GM12865 (cell line): ENCODE results near the gene TCP11L1.
A peak's percentile ranks its signal among the peaks of the same experiment; 100 is the strongest.

Experiments
- DNase-seq: peaks from one replicate; pipeline ENCODE4 v3.0.0; 2010; ENCODE audit warnings: low read depth
- H3K4me3 ChIP-seq: 2 replicates; pipeline ENCODE4 v1.5.1; 2011; ENCODE audit warnings: mild to moderate bottlenecking, low read depth, low read length, control low read depth
- CTCF ChIP-seq: IDR thresholded peaks from 2 replicates; pipeline ENCODE4 v1.5.1; 2011; ENCODE audit warnings: low read length, control low read depth, low read depth, inconsistent platforms; ENCODE audit not compliant: insufficient read depth; ENCODE audit errors: missing control alignments

Gene TCP11L1

GRCh38 chr11:33065445-33066178, 26.2 kb downstream of the TCP11L1 start:
- peak; percentile 87 for DNase-seq
- peak; percentile 98 for TF ChIP-seq CTCF
- H3K4me3 ChIP-seq: no peak overlapping the region

- DNase-seq: no peak
- H3K4me3 ChIP-seq: no peak overlapping the region
- no peak for TF ChIP-seq CTCF
These were observed 27.9 kb downstream of the TCP11L1 start for GRCh38 chr11:33067294-33067693.

- no peak for DNase-seq
- no peak overlapping the region for H3K4me3 ChIP-seq
- no peak for TF ChIP-seq CTCF
These were observed 29.4 kb downstream of the TCP11L1 start for GRCh38 chr11:33068611-33069340.

GRCh38 chr11:33072465-33072864, 33.1 kb downstream of the TCP11L1 start:
- no peak overlapping the region for H3K4me3 ChIP-seq
- DNase-seq: no peak
- no peak for TF ChIP-seq CTCF

GRCh38 chr11:33083918-33084317, 44.5 kb downstream of the TCP11L1 start:
- DNase-seq: no peak
- no peak for TF ChIP-seq CTCF
- no peak overlapping the region for H3K4me3 ChIP-seq

- DNase-seq: no peak
- H3K4me3 ChIP-seq: no peak overlapping the region
- no peak for TF ChIP-seq CTCF
These were observed 46.6 kb downstream of the TCP11L1 start for GRCh38 chr11:33086017-33086416.
